Panc1 (cell line): ENCODE data around the gene P2RX2. TPM values are rescaled to one million over a fixed set of nuclear protein-coding genes. Genes with fewer than 3 reads are reported as not detected.

Source experiments
- ATAC-seq: fragments of 200-7000 bp; cut with Tn5 transposase; 2 replicates; pipeline ENCODE4 v1.9.1; 2020; ENCODE audit warnings: mild to moderate bottlenecking, moderate library complexity
- BruUV-seq: library from RNA; stranded (reverse); fragments of 400-500 nt; replicated peaks from 2 replicates; lab custom pipeline; 2021; lab: Mats Ljungman, UMichigan
- CTCF ChIA-PET: fragments of 300-600 bp; sonication (Branson Sonifier 250); formaldehyde crosslinking; loops from one replicate; lab custom pipeline; 2022; ENCODE audit warnings: antibody characterized with exemption; lab: Charles Lee
- POLR2A ChIA-PET: fragments of 300-600 bp; sonication (Branson Sonifier 250); formaldehyde crosslinking; loops from one replicate; lab custom pipeline; 2022; ENCODE audit warnings: antibody characterized with exemption; lab: Charles Lee
- DNase-seq: peaks from one replicate; pipeline ENCODE4 v3.0.0-alpha.2; 2010; ENCODE audit warnings: low read depth, low spot score
- H3K27ac ChIP-seq: 2 replicates; pipeline ENCODE4 v1.5.1; 2011; ENCODE audit warnings: mild to moderate bottlenecking, low read length, inconsistent platforms
- H3K27me3 ChIP-seq: fragments of 200-500 bp; sonication (Bioruptor generic); 2 replicates; pipeline ENCODE4 v1.6.0; 2014; ENCODE audit warnings: low read length, inconsistent platforms; ENCODE audit not compliant: control insufficient read depth, insufficient read depth
- H3K36me3 ChIP-seq: fragments of 200-500 bp; sonication (Bioruptor generic); 2 replicates; pipeline ENCODE4 v1.5.1; 2014; ENCODE audit warnings: inconsistent platforms, mild to moderate bottlenecking, low read length, moderate library complexity; ENCODE audit not compliant: control insufficient read depth, insufficient read depth
- H3K4me1 ChIP-seq: 2 replicates; pipeline ENCODE4 v1.5.1; 2011; ENCODE audit warnings: inconsistent platforms, mild to moderate bottlenecking, low read length, moderate library complexity; ENCODE audit not compliant: control insufficient read depth, insufficient read depth
- H3K4me3 ChIP-seq, 2 experiments: 2 replicates each; pipeline ENCODE4 v1.5.1; 2011 to 2012; ENCODE audit warnings: low read depth in 2 of 2, low read length in 2 of 2, mild to moderate bottlenecking in 2 of 2, inconsistent platforms in 1 of 2, moderate library complexity in 1 of 2
- H3K9me3 ChIP-seq: fragments of 200-500 bp; sonication (Bioruptor generic); 2 replicates; pipeline ENCODE4 v1.5.1; 2014; ENCODE audit warnings: low read depth, mild to moderate bottlenecking, inconsistent platforms, low read length, moderate library complexity; ENCODE audit not compliant: control insufficient read depth, insufficient read depth
- CTCF ChIP-seq: fragments of 450-650 bp; IDR thresholded peaks from 2 replicates; pipeline ENCODE4 v1.5.1; 2017; ENCODE audit warnings: mild to moderate bottlenecking
- POLR2AphosphoS5 ChIP-seq: IDR thresholded peaks from 2 replicates; pipeline ENCODE4 v1.6.1; 2012; ENCODE audit warnings: mild to moderate bottlenecking, low read depth, low read length, moderate library complexity
- REST ChIP-seq, 2 experiments: IDR thresholded peaks; 2 replicates each; pipeline ENCODE4 v1.6.1; 2011 to 2012; ENCODE audit warnings: low read depth in 2 of 2, control low read depth in 1 of 2, low read length in 1 of 2, mild to moderate bottlenecking in 1 of 2, moderate library complexity in 1 of 2; ENCODE audit not compliant: insufficient read depth in 1 of 2
- SIN3A ChIP-seq: IDR thresholded peaks from 2 replicates; pipeline ENCODE4 v1.6.1; 2012; ENCODE audit warnings: low read depth, mild to moderate bottlenecking, low read length, moderate library complexity, borderline replicate concordance; ENCODE audit not compliant: insufficient read depth
- TCF7L2 ChIP-seq: IDR thresholded peaks from 2 replicates; pipeline ENCODE4 v1.6.1; 2011; ENCODE audit warnings: mild to moderate bottlenecking, low read depth, low read length, inconsistent platforms
- in situ Hi-C: cut with HindIII; loops from 2 replicates; pipeline ENCODE4 v1.10.0; 2016; ENCODE audit warnings: low sequenced_read_pairs, low pct_unique_long_range_greater_than_20kb
- intact Hi-C: fragments of 100-400 bp; cut with micrococcal nuclease; formaldehyde crosslinking; loops from one replicate; pipeline ENCODE4 v1.10.0; 2022; ENCODE audit not compliant: unreplicated experiment
- total RNA-seq: library from RNA; stranded (reverse); gene quantifications from one replicate; pipeline ENCODE4 v1.2.1, GENCODE V29; 2021; ENCODE audit not compliant: unreplicated experiment

P2RX2 gene
- total RNA-seq, 1 experiment from 2014 or later, result 1.2 TPM

- ATAC-seq (no peak), DNase-seq (no peak)
- Histone ChIP-seq H3K9me3 (no peaks in the 10 kb centered on the region), H3K4me3 (no peak overlapping the region), H3K27ac (no peak overlapping the region), H3K4me1 (no peaks in the 10 kb centered on the region), H3K36me3 (peaks cover 34% of the 10 kb centered on the region), H3K27me3 (no peaks in the 10 kb centered on the region)
- in situ Hi-C loops (no loop called here), intact Hi-C loops (no loop called here)
- CTCF ChIA-PET, result no interaction called here
- no TSS peak for BruUV-seq
- TF ChIP-seq SIN3A (no peak), CTCF (no peak), TCF7L2 (no peak), REST (IDR thresholded peaks at IDR 0.05; ENCODE audit: insufficient read depth in 1 of 2, low read depth in 2 of 2, low read length in 1 of 2) (no peak), POLR2AphosphoS5 (no peak)
- POLR2A ChIA-PET, result no interaction called here
Measured at GRCh38 chr12:132661972-132662371, 43.4 kb downstream of the P2RX2 start.

- ChIA-PET CTCF (no interaction called here), POLR2A (no interaction called here)
- in situ Hi-C loops (no loop called here), intact Hi-C loops (no loop called here)
- ATAC-seq (no peak), DNase-seq (no peak)
- Histone ChIP-seq H3K36me3 (peaks cover 32% of the 10 kb centered on the region), H3K27me3 (no peaks in the 10 kb centered on the region), H3K27ac (no peak overlapping the region), H3K4me1 (no peaks in the 10 kb centered on the region), H3K9me3 (no peaks in the 10 kb centered on the region), H3K4me3 (no peak overlapping the region)
- TF ChIP-seq POLR2AphosphoS5, result no peak
- TF ChIP-seq TCF7L2, result no peak
- TF ChIP-seq CTCF, result no peak
- no peak for TF ChIP-seq REST (IDR thresholded peaks at IDR 0.05; ENCODE audit: insufficient read depth in 1 of 2, low read depth in 2 of 2, low read length in 1 of 2)
- TF ChIP-seq SIN3A, result no peak
- no TSS peak for BruUV-seq
Measured at GRCh38 chr12:132662901-132663755, 44.6 kb downstream of the P2RX2 start.
